ENCODE measurements around the gene OLFML3.
"Not testable (repeated sequence)": the region's sequence is repeated elsewhere in the genome, so short reads cannot be mapped to it uniquely, and the experiment has no call there.

OLFML3 gene

GRCh38 chr1:113978863-113979702, at the start of gene OLFML3:
Gene OLFML3 (plus strand): TSS chr1:113979474. CDS start chr1:113979517, 43 bp downstream.
- peak; percentile 35 for DNase-seq

- DNase-seq, result peak; percentile 52
Measured at GRCh38 chr1:113929750-113930498, 49.4 kb upstream of the OLFML3 start.

GRCh38 chr1:113930499-113931161, 48.6 kb upstream of the OLFML3 start:
- DNase-seq, result peak; percentile 56

GRCh38 chr1:113931451-113931851, 47.8 kb upstream of the OLFML3 start:
- DNase-seq, result no peak

- DNase-seq, result no peak
Measured at GRCh38 chr1:113934006-113934405, 45.3 kb upstream of the OLFML3 start.

- DNase-seq, result no peak
Measured at GRCh38 chr1:113934511-113935055, 44.7 kb upstream of the OLFML3 start.

- DNase-seq, result no peak
Measured at GRCh38 chr1:113935176-113935575, 44.1 kb upstream of the OLFML3 start.

GRCh38 chr1:113935970-113936369, 43.3 kb upstream of the OLFML3 start:
- DNase-seq, result no peak

GRCh38 chr1:113937146-113937545, 42.1 kb upstream of the OLFML3 start:
- no peak for DNase-seq

GRCh38 chr1:113938192-113938591, 41.1 kb upstream of the OLFML3 start:
- DNase-seq, result no peak

- DNase-seq, result peak; percentile 25
Measured at GRCh38 chr1:113940365-113941244, 38.7 kb upstream of the OLFML3 start.

GRCh38 chr1:113941245-113941559, 38.1 kb upstream of the OLFML3 start:
- DNase-seq, result no peak

GRCh38 chr1:113942527-113942926, 36.7 kb upstream of the OLFML3 start:
- DNase-seq, result no peak

GRCh38 chr1:113943028-113943811, 36.1 kb upstream of the OLFML3 start:
- DNase-seq, result no peak

- no peak for DNase-seq
Measured at GRCh38 chr1:113945329-113945728, 33.9 kb upstream of the OLFML3 start.

- DNase-seq, result no peak
Measured at GRCh38 chr1:113946112-113946511, 33.2 kb upstream of the OLFML3 start.

- DNase-seq, result no peak
Measured at GRCh38 chr1:113946678-113947387, 32.4 kb upstream of the OLFML3 start.

GRCh38 chr1:113947388-113948107, 31.7 kb upstream of the OLFML3 start:
- DNase-seq, result no peak

- not testable (repeated sequence) for DNase-seq
Measured at GRCh38 chr1:113948151-113948550, 31.1 kb upstream of the OLFML3 start.

GRCh38 chr1:113949007-113949406, 30.3 kb upstream of the OLFML3 start:
- no peak for DNase-seq

Measured in activated CD8-positive, alpha-beta memory T cell treated with anti-CD3 and anti-CD28 coated beads, Interleukin-2, amount 50 U/mL, for 4 hours (primary cell).